Measurements from ENCODE around the gene OIP5. TPM values are rescaled to one million over a fixed set of nuclear protein-coding genes. Genes with fewer than 3 reads are reported as not detected.
"Not testable (repeated sequence)": the region's sequence is repeated elsewhere in the genome, so short reads cannot be mapped to it uniquely, and the experiment has no call there.

Gene OIP5
- total and polyA plus RNA-seq, 9 of the 15 experiments (the other 6 are each of a cell fraction or from before 2014, with no cell fraction given), result 8.3 to 54.8 (median 35.3) TPM

DNA sequence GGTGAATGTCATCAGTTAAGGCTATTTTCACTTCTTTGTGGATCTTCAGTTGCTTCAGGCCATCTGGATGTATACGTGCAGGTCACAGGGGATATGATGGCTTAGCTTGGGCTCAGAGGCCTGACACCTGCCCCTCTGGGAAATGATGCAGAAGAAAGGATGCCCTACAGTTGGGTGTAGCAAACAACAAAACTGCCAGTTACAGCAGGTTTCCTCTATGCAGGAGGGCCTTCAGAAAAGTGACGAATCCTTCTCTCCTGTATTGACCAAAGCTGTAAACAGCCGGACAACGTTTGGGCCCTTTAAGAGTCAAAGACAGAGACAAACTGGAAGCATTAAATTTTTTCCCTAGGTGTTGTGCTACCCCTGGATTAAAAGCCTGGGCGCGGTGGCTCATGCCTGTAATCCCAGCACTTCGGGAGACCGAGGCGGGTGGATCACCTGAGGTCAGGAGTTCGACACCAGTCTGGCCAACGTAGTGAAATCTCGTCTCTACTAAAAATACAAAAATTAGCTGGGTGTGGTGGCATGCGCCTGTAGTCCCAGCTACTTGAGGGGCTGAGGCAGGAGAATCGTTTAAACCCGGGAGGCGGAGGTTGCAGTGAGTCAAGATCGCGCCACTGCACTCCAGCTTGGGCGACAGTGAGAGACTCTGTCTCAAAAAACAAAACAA, 49.3 kb downstream of the OIP5 start (continued):
- not testable (repeated sequence) for TF ChIP-seq JUND (IDR thresholded peaks at IDR 0.05; ENCODE audit: borderline replicate concordance, low read depth, low read length)
- 0 out of 3 replicates have a peak, but pooled peaks have one; percentile 19 for TF ChIP-seq JUND (tag; IDR thresholded peaks at IDR 0.05; ENCODE audit: borderline replicate concordance, low read depth, low read length)
- TF ChIP-seq THRAP3 (IDR thresholded peaks at IDR 0.05; ENCODE audit: borderline replicate concordance), result 0 out of 2 replicates have a peak, but pooled peaks have one; percentile 29
- peak; percentile 32; the same call in 1 of the 2 replicates for TF ChIP-seq BCOR (IDR thresholded peaks at IDR 0.05)
- peak; percentile 86 for TF ChIP-seq HDGF (IDR thresholded peaks at IDR 0.05)
- TF ChIP-seq, protein P1, sequence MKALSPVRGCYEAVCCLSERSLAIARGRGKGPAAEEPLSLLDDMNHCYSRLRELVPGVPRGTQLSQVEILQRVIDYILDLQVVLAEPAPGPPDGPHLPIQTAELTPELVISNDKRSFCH (CRISPR knock-in tag; IDR thresholded peaks at IDR 0.05), result not testable (repeated sequence)
- TF ChIP-seq, protein P1 (tag; IDR thresholded peaks at IDR 0.05), result peak; percentile 74
- peak; percentile 71; the same call in 1 of the 2 replicates for TF ChIP-seq NFATC3 (IDR thresholded peaks at IDR 0.05)
- TF ChIP-seq ETV1 (tag; conservative IDR thresholded peaks at IDR 0.05; ENCODE audit: low read depth), result peak; percentile 24; the same call in 1 of the 2 replicates
- peak; percentile 64 for TF ChIP-seq SMAD4 (CRISPR knock-in tag; conservative IDR thresholded peaks at IDR 0.05)
- TF ChIP-seq, protein P2, sequence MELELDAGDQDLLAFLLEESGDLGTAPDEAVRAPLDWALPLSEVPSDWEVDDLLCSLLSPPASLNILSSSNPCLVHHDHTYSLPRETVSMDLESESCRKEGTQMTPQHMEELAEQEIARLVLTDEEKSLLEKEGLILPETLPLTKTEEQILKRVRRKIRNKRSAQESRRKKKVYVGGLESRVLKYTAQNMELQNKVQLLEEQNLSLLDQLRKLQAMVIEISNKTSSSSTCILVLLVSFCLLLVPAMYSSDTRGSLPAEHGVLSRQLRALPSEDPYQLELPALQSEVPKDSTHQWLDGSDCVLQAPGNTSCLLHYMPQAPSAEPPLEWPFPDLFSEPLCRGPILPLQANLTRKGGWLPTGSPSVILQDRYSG (tag; conservative IDR thresholded peaks at IDR 0.05; ENCODE audit: low read depth), result peak; percentile 54; the same call in 1 of the 2 replicates

All from K562 (cell line).